Dermis blood vessel endothelial cell (primary cell): ENCODE measurements around the gene DNHD1. TPM values are rescaled to one million over a fixed set of nuclear protein-coding genes. Genes with fewer than 3 reads are reported as not detected.
A peak's percentile ranks its signal among the peaks of the same experiment; 100 is the strongest.

Experiments used
- DNase-seq: peaks from one replicate; pipeline ENCODE4 v3.0.0; 2010
- total RNA-seq: library from RNA; depleted of rRNA; stranded (reverse); fragments of >200 nt; gene quantifications from 2 replicates; pipeline ENCODE4 v1.2.3, GENCODE V29; 2014

Gene DNHD1
- total RNA-seq, 1 donor from 2014 or later: 5.1 TPM

- DNase-seq: peak; percentile 98
Observed at GRCh38 chr11:6612213-6613041, 115.3 kb downstream of the DNHD1 start, which contains the start of gene TAF10. Gene TAF10 (minus strand): TSS chr11:6612216. CDS start chr11:6612189, 27 bp downstream.

- no peak for DNase-seq
Observed at GRCh38 chr11:6613496-6613895, 116.4 kb downstream of the DNHD1 start.

- no peak for DNase-seq
Observed at GRCh38 chr11:6614446-6614845, 117.4 kb downstream of the DNHD1 start.

GRCh38 chr11:6615046-6615445 is 118.0 kb downstream of the DNHD1 start:
- DNase-seq: no peak

- peak; percentile 22 for DNase-seq
Observed at GRCh38 chr11:6615882-6616585, 119.0 kb downstream of the DNHD1 start.

- no peak for DNase-seq
Observed at GRCh38 chr11:6616596-6617250, 119.6 kb downstream of the DNHD1 start.

- DNase-seq: peak; percentile 65
Observed at GRCh38 chr11:6617315-6617781, 120.3 kb downstream of the DNHD1 start.

GRCh38 chr11:6618117-6619003 is 121.3 kb downstream of the DNHD1 start:
- DNase-seq: peak; percentile 91

- peak; percentile 98 for DNase-seq
Observed at GRCh38 chr11:6619004-6619745, 122.1 kb downstream of the DNHD1 start, which contains the start of gene TPP1. Gene TPP1 (minus strand): TSS chr11:6619422. CDS start chr11:6619400, 22 bp downstream.

- DNase-seq: no peak
Observed at GRCh38 chr11:6620636-6621035, 123.6 kb downstream of the DNHD1 start.

Other genes starting within 250 kb of the DNHD1 start
- gene CCKBR, start 237.4 kb upstream of the DNHD1 start, total RNA-seq: not detected in 2 replicates
- 201 and 220 TPM in 2 replicates for gene CAVIN3, start 176.8 kb upstream of the DNHD1 start, total RNA-seq
- 25.2 and 27.6 TPM in 2 replicates for gene SMPD1, start 106.8 kb upstream of the DNHD1 start, total RNA-seq
- gene APBB1, start 78.2 kb upstream of the DNHD1 start, total RNA-seq: 43.9 and 52.9 TPM in 2 replicates
- gene HPX, start 56.3 kb upstream of the DNHD1 start, total RNA-seq: 0.19 and 0.51 TPM in 2 replicates
- gene TRIM3, start 23.3 kb upstream of the DNHD1 start, total RNA-seq: 18.4 and 19.8 TPM in 2 replicates
- 46.6 and 47.0 TPM in 2 replicates for gene ARFIP2, start 15.9 kb upstream of the DNHD1 start, total RNA-seq
- 26.4 and 32.5 TPM in 2 replicates for gene TIMM10B, start 15.8 kb upstream of the DNHD1 start, total RNA-seq
- gene RRP8, start 106.3 kb downstream of the DNHD1 start, total RNA-seq: 15.1 and 16.0 TPM in 2 replicates
- gene ILK, start 106.5 kb downstream of the DNHD1 start, total RNA-seq: 163 and 202 TPM in 2 replicates
- 27.5 and 34.2 TPM in 2 replicates for gene TAF10, start 114.9 kb downstream of the DNHD1 start, total RNA-seq
- gene TPP1, start 122.1 kb downstream of the DNHD1 start, total RNA-seq: 137 and 197 TPM in 2 replicates
- gene DCHS1, start 158.5 kb downstream of the DNHD1 start, total RNA-seq: 61.8 and 81.7 TPM in 2 replicates
- gene MRPL17, start 186.1 kb downstream of the DNHD1 start, total RNA-seq: 31.2 and 61.6 TPM in 2 replicates